HG02884 (cell line): ENCODE results near the gene SPACA1.
"Not testable (repeated sequence)": the region's sequence is repeated elsewhere in the genome, so short reads cannot be mapped to it uniquely, and the experiment has no call there.

Experiments used
- ATAC-seq: cut with Tn5 transposase; IDR thresholded peaks from one replicate; pipeline ENCODE4 v1.9.1; 2021; ENCODE audit warnings: mild to moderate bottlenecking, moderate library complexity; ENCODE audit not compliant: unreplicated experiment

Gene SPACA1, protein sequence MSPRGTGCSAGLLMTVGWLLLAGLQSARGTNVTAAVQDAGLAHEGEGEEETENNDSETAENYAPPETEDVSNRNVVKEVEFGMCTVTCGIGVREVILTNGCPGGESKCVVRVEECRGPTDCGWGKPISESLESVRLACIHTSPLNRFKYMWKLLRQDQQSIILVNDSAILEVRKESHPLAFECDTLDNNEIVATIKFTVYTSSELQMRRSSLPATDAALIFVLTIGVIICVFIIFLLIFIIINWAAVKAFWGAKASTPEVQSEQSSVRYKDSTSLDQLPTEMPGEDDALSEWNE

DNA sequence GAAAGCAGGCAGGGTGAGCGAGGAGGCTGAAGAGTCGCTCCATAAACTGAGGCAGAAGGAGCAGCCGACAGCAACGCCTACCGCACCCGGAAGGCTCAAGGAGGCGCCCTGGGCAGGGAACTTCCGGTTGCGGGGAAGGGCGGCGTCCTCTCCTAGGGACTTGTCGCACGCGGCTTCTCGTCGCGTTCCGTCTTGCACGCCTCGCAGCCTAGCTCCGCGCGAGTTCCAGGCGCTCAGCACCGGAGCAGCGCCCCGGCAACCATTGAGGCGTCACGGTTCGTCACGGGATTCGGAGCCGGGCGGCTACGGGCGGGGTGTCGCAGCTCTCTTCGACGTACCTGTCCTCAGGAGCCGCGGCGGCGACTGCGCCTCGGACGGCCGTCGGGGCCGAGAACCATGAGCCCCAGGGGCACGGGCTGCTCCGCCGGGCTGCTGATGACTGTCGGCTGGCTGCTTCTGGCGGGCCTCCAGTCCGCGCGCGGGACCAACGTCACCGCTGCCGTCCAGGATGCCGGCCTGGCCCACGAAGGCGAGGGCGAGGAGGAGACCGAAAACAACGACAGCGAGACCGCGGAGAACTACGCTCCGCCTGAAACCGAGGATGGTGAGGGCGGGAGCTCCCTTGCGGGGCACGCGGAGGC, at the start of gene SPACA1:
Gene SPACA1, plus strand, starts transcription at position 332 of the 641 bp plus-strand sequence. Its CDS starts 65 bp downstream, at position 397.
- no peak for ATAC-seq

DNA sequence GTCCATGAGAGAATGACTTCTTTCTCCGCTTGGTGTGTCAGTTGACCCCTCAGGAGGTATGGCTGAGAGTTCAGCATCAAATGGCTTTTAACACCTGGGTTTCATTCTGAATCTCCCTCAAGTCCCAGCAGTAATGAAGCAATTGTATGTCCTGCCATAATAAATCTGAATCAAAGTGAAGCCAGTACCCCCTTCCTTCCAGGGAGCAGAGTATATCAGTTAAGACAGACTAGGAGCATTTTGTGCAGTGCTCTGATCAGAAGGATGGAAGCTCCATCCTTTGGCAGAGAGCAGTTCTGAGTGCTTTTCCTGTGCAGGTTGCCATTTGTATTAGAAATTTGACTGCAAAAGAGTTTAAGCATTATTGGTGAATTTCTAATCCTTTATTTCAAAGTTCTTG, 46.9 kb upstream of the SPACA1 start:
- no peak for ATAC-seq

DNA sequence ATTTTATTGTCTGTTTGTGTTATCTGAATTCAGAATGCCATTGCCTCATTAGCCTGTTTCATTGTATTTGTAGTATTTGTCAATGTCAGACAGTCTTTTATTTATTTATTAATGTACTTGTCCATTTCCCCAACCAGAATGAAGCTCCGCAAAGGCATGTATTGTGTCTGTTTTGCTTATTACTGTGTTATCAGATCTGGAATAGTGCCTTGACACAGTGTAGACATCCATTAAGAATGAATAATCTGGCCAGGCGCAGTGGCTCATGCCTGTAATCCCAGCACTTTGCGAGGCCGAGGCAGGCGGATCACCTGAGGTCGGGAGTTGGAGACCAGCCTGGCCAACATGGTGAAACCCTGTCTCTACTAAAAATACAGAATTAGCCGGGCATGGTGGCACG, 46.4 kb upstream of the SPACA1 start:
- ATAC-seq: not testable (repeated sequence)

DNA sequence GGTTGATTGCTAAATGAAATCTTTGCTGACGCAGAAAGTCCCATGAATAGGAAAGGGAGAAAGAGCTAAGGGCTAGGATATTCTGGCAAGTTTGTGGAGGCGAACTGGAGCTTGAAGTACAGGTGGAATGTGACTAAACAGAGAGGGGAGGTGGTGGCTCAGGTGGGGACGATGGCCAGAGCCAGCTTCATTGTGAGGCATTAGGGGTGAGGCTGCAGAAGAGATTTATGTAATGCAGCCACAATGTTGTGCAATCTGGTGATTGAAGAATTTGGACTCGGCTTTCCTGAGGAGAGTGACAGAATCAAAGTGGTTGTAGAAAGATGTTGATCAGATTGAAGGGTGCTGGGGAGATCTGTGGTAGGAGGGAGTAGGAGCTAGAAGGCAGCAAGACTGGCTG, 42.9 kb upstream of the SPACA1 start:
- no peak for ATAC-seq

DNA sequence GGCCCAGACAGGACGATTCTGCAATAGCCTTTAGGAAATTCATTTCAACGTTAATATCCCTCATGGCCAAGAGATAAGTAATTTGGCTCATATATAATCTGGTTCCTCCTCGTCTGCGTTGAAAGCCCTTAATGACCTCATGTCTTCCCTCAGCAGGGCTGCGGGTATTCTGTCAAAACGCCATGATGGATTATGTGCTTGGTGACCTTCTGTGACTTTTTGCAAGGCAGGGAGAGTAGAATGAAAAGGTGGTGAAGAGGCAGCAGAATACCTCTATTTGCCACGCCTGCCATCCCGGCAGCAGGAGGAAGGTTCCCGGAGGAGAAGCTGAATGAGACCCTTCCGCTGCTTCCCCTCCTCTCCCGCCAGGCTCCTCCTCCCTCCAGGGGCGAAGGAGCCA, 41.1 kb upstream of the SPACA1 start:
- ATAC-seq: no peak

DNA sequence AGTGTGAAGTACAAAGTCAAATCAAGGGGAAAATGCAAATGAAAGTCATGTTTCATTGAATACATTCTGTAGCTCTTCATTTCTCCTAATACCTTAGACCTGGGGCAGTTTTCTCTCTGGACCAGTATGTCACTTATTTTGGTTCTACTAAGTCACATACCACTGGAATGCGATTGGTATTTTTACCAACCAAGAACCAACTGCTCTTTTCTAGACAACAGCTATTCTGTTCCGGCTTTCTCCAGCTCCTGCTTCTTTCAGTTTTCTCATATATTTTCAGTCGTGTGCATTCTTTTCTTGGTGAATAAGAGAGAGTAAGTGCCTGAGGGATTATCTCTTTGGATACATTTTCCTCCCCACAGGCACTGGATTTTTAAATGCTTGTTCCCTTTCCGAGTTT, 39.2 kb upstream of the SPACA1 start:
- no peak for ATAC-seq

DNA sequence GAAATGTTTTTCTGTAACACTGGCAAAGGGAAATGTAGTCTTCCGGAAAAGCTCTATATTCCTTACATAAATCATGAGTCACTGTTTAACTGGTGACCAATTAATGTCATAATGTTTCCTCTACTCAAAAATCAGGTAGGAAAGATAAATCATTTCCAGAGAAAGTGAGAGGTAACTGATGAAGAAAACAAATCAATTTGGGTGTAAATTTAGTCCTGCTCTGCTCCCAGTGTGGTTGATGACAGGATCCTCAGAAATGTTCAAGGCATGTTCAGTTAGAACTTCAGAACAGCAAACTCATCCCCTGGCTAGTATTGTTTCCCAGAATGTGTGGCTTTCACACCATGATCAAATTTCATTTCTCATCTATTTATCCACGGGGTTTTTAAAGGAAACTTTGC, 38.8 kb upstream of the SPACA1 start:
- no peak for ATAC-seq

DNA sequence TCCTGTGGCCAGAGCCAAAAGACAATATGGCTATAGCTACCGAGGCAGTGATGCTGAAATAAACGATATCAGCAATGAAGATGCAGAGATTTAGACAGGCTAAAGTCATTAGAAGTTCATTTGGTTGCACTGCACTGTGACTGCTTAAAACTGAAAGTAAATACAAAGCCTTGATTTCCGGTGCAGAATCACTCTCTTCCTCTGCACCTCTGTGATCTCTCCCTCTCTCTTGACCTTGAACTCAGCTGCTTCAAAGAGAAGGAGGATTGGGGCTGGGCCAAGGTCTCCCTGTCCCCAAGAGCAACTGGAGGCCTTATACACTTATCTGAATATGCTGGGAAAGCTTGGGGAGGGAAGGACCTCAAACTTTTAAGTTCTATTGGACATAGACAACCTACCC, 34.6 kb upstream of the SPACA1 start:
- ATAC-seq: peak; percentile 76

DNA sequence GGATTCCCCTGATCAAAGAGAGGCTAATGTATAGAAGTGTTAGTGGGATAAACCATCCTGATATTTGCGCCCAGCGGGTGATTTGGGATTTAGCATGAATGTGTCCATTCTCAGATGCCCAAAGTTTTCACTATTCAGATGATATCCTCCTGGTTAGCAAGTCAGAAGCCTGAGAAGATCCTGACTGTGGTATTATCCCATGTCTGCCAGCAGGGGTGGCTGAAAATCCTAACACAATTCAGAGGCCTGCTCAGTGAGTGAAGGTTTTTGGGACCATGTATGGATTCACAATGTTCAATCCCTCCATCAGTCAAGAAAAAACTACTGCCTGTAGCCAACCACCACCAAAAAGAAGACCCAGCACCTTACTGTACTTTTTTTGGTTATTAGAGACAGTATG, 34.1 kb upstream of the SPACA1 start:
- no peak for ATAC-seq

DNA sequence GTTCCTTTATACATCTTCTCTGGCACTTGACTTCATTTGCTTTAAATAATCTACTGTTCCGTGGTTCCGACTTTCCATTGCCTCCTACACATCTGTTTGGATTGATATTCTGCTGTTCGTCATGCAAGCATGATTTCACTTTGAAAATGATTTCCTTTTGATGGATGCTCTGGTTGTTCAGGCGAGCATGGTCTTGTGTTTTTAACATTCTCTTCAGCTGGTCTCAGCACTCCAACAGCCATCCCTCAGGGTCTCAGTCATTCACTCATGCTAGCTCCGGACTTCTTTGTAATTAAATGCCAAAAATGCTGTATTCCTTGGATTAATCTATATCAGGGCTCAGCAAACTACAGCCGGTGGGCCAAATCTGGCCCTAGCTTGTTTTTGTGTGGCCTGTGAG, 27.2 kb upstream of the SPACA1 start:
- no peak for ATAC-seq

DNA sequence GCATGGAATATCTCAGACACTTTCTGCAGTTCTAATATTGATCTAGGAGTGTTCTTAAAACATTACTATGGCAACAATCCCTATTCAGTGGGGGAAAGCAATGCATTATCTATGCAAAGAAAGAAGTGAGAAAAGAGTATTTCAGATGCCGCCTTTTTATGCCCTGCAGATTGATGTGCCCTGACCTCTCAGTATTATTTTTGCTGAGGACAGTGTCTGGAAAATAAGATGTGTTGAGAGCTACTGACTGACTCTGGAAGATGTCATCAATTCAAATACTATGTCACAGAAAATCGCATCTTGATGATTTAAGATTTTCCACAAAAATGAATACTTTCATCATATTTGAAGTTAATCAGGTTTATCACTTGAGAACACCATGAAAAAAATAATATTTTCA, 22.9 kb upstream of the SPACA1 start:
- no peak for ATAC-seq

DNA sequence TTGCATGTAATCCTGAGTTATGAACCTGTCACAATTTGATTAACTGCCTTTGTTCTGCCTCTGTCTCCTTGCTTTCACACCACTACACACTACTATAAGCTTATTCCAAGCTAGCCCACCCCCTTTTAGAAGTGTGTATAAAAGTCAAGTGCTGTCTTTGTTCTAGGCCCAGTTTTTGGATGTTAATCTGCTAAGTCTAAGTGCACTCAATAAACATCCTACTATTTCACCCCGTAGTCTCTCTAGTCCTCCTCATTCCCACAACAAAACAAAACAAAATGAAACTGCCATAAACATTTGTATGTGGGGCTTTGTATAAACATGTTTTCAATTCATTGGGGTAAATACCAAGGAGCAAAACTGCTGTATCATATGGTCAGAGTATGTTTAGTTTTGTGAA, 16.1 kb upstream of the SPACA1 start:
- no peak for ATAC-seq

DNA sequence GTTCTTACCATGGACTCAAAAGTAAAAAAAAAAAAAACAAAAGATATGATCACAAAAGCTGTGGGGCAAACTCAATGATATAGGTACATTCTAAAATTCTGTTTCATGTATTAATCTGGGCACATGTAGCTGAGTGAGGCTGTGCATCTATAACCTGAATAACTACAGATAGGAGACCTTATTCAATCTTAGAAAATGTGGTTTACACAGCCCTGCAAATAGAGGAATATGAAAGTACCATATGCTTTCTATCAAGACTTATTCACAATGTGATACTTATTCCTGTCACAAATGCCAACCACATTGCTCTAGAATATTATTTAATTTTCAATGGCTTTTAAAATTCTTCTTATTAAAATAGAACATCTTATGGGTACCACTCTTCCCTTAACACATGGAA, 3.1 kb upstream of the SPACA1 start:
- no peak for ATAC-seq

DNA sequence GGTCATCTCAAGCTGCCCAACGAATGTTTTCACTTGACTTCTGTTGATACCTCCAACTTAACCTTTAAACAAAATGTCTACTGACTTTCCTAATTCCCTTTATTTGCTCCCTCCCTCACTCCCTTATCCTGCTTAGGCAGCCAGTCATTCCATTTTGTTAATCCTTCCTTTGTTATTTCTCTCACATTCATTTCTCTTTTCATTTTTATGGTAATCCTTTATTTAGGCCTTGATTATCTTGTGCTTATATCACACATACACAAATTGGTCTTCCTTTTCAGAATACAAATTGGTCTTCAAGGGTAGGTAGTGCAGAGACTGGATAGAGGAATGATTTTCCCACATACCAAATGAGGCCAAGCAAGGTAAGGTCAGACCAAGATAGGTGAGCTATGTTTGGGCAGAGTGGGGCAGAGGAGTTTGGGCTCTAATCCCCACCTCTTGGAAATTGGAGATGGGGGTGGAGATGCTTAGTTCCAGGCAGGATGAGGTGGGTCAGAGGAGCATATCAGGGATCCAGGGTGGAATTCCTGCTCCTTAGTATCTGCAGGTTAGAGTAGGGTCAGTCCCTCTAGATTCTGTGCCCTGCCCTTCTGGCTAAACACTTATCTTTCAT, 2.0 kb upstream of the SPACA1 start:
- no peak for ATAC-seq

DNA sequence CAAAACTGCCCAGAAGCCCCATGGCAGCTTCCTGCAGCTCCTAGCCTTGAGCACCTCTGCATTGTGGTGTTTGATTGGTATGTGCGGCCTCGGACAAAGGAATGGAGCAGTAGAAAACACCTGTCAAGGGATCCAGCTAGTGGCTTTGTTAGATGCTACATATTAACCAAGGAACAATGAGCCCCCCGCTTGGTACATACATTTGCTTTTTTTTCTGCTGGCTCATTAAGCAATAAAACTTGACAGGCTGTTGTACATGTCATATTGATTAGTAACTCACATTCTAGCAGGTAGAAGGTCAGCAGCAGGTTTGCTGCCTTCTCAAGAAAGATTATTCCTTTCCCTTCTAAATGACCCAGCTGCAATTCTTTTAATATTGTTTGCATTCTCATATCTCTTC, 937 bp downstream of the SPACA1 start:
- ATAC-seq: no peak

DNA sequence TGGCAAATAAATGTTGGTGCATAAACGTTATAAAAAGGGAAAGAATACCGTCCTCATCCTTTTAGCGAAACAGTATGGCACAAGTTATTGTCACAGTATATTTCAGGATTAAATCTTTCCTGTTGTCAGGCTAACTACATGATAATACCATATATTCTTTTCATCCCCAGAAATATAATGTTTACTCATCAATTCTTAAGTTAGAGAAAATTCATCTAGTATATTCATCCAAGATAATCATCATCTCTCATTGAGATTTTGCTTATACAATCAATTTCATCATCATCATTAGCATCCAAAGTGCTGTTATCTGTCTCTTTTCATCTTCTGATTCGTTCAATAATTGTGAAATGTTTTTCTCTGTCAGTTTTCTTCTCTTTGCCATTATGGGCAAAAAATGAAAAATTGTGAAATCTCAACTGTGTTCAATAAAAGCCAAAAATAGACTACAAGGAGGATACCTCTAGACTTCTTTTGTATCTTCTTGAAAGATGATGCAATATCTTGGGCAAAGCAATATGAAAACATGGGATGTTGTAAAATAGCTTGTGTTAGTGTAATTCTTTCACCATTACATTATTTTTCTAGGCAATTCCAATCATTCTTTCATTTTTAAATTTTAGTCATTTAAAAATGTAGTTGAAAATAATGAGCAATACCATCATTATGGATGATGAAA, 2.6 kb downstream of the SPACA1 start:
- ATAC-seq: no peak

DNA sequence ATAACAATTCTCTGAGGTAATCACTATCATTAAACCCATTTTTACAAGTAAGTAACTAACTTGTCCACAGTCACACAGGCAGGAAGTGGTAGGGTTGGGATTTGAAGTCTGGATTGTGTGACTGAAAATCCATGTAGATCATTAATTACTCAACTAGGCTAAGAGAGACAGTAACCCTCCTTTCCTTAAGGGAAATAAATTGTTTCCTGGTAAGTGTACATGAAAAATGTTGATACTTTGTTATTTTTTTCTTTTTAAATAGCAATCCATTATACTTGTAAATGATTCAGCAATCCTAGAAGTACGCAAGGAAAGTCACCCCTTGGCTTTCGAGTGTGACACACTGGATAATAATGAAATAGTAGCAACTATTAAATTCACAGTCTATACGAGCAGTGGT, 11.6 kb downstream of the SPACA1 start:
- no peak for ATAC-seq

DNA sequence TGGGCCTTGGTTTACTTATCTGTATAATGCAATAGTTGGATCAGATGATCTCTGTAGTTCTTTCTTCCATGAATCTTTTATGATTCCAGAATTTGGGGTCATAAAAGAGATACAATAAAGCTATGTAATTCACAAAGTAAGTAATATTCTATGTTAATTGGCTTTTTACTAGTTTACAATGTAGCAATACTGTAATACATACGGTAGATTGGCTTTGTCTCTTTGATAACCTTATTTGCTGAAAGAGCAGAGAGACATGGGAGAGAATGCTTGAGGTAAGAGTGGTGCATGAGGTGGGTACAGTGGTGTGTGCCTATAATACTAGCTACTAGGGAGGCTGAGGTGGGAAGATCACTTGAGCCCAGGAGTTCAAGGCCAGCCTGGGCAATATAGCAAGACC, 14.7 kb downstream of the SPACA1 start:
- ATAC-seq: no peak

DNA sequence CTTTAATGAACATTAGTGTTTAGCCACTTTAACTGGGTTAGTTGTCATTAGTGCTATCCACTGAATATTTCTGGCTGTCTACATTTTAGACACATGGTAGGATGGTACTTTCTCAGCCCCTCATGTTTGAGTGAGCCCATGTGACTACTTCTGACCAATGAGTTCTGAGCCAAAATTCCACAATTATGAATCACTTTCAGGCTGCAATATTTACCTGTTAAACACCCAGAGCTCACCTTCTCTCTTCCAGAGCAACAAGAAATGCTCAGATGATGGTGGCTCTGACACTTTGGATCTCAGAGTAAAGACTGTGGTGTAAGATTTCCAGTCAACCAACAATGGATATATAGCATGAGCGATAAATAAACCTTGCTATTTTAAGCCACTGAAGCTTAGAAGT, 24.8 kb downstream of the SPACA1 start:
- no peak for ATAC-seq

DNA sequence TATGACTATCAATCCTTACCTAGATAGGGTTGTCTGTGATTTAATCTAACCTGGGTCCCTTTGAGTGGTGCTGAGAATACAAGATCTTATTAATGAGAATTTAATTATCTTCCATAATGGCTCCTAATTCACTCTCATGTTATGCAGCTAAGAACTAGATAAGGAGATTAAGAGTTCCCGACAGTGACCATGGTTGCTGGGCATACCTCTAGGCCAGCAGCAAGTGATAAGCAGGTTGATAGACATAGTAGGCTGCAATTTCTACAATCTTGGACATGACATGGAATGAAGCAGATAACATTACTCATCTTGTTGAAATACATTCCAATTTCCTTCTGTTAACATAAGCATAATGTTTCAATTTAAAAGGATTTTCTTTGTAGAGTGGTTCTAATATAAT, 27.1 kb downstream of the SPACA1 start:
- no peak for ATAC-seq

DNA sequence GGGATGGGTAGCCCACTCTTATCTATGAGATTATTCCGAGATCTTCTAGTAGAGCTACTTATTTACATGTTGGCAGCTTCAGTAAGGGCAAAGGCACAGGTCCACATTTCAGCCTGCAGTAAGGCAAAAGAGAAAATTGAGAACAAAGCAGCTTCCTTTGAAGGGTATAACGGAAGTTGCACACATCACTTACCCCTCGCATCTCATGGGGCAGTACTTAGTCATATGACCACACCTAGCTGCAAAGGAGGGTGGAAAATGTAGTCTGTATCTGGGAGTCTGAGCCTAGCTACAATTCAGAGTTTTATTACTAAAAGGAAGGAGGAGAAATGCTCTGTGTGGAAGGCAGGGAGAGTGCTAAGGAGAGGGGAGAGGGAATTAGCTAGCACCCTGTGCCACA, 29.7 kb downstream of the SPACA1 start:
- no peak for ATAC-seq

DNA sequence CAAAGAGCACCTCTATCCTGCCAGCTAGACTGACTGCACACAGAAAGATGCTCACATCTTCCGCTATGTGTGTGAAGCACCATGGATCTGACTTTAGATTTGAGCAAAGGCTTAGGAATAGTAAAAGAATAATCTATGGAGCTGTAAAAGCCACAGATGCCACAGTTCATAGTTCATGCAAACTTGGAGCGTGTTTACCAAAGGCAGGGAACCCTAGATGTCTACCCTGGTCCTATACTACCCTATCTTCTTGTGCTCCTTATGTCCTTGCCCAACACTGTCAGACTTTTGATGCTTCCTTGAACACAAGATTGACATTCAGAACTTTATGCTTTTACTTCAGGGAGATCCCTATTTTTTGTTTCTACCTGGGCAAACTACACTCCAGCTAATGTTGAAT, 39.2 kb downstream of the SPACA1 start:
- ATAC-seq: no peak
